H9 (cell line): ENCODE results near the gene GPC4. TPM values are rescaled to one million over a fixed set of nuclear protein-coding genes. Genes with fewer than 3 reads are reported as not detected.

Experiments
- DNase-seq: peaks from one replicate; pipeline ENCODE4 v3.0.0-alpha.2; 2017
- H2AFZ ChIP-seq: one replicate; pipeline ENCODE4 v1.6.1; 2013; ENCODE audit warnings: mild to moderate bottlenecking, low read length, control low read depth, moderate library complexity
- H2AK5ac ChIP-seq: 2 replicates; pipeline ENCODE4 v1.6.1; 2013; ENCODE audit warnings: low read length, control low read depth, mixed read lengths; ENCODE audit not compliant: insufficient read length
- H2BK120ac ChIP-seq: one replicate; pipeline ENCODE4 v1.6.1; 2013; ENCODE audit warnings: low read depth, mild to moderate bottlenecking, low read length, control low read depth, inconsistent platforms; ENCODE audit not compliant: poor library complexity, severe bottlenecking
- H2BK12ac ChIP-seq: 2 replicates; pipeline ENCODE4 v1.6.1; 2013; ENCODE audit warnings: low read length, control low read depth, mixed read lengths, low read depth; ENCODE audit not compliant: insufficient read length
- H2BK15ac ChIP-seq: 2 replicates; pipeline ENCODE4 v1.6.1; 2013; ENCODE audit warnings: low read depth, low read length, control low read depth
- H2BK20ac ChIP-seq: one replicate; pipeline ENCODE4 v1.6.1; 2013; ENCODE audit warnings: low read depth, mild to moderate bottlenecking, low read length, control low read depth, inconsistent platforms; ENCODE audit not compliant: poor library complexity, severe bottlenecking
- H2BK5ac ChIP-seq: 2 replicates; pipeline ENCODE4 v1.6.1; 2013; ENCODE audit warnings: low read length, control low read depth, mixed read lengths; ENCODE audit not compliant: insufficient read length
- H3K14ac ChIP-seq: 2 replicates; pipeline ENCODE4 v1.6.1; 2013; ENCODE audit warnings: low read length, control low read depth; ENCODE audit not compliant: insufficient read depth
- H3K18ac ChIP-seq: 2 replicates; pipeline ENCODE4 v1.6.1; 2013; ENCODE audit warnings: low read depth, mild to moderate bottlenecking, mixed read lengths, low read length, control low read depth; ENCODE audit not compliant: insufficient read length
- H3K23ac ChIP-seq: 2 replicates; pipeline ENCODE4 v1.6.1; 2013; ENCODE audit warnings: low read length, control low read depth, mixed read lengths, low read depth; ENCODE audit not compliant: insufficient read length
- H3K23me2 ChIP-seq: 2 replicates; pipeline ENCODE4 v1.6.1; 2013; ENCODE audit warnings: low read depth, mild to moderate bottlenecking, mixed read lengths, low read length, control low read depth; ENCODE audit not compliant: insufficient read length, poor library complexity, severe bottlenecking
- H3K27ac ChIP-seq: 2 replicates; pipeline ENCODE4 v1.5.1; 2013; ENCODE audit warnings: low read length, control low read depth, mixed read lengths, low read depth; ENCODE audit not compliant: insufficient read length
- H3K27me3 ChIP-seq: 2 replicates; pipeline ENCODE4 v1.6.1; 2013; ENCODE audit warnings: low read length, control low read depth, inconsistent platforms; ENCODE audit not compliant: insufficient read depth
- H3K4ac ChIP-seq: 2 replicates; pipeline ENCODE4 v1.6.1; 2013; ENCODE audit warnings: low read depth, mild to moderate bottlenecking, control low read depth, inconsistent platforms, low read length, moderate library complexity
- H3K4me1 ChIP-seq: 2 replicates; pipeline ENCODE4 v1.6.1; 2013; ENCODE audit warnings: low read length, control low read depth, inconsistent platforms; ENCODE audit not compliant: insufficient read depth
- H3K4me2 ChIP-seq: 2 replicates; pipeline ENCODE4 v1.6.1; 2013; ENCODE audit warnings: low read length, control low read depth, mixed read lengths; ENCODE audit not compliant: insufficient read length, insufficient read depth
- H3K56ac ChIP-seq: 2 replicates; pipeline ENCODE4 v1.6.1; 2013; ENCODE audit warnings: low read depth, mild to moderate bottlenecking, mixed read lengths, low read length, control low read depth; ENCODE audit not compliant: insufficient read length
- H3K79me1 ChIP-seq: 2 replicates; pipeline ENCODE4 v1.6.1; 2013; ENCODE audit warnings: low read depth, mild to moderate bottlenecking, moderate library complexity, low read length, control low read depth, inconsistent platforms; ENCODE audit not compliant: insufficient read depth, poor library complexity, severe bottlenecking
- H3K79me2 ChIP-seq: 2 replicates; pipeline ENCODE4 v1.6.1; 2013; ENCODE audit warnings: low read length, control low read depth, inconsistent platforms; ENCODE audit not compliant: insufficient read depth
- H3K9ac ChIP-seq: 2 replicates; pipeline ENCODE4 v1.6.1; 2013; ENCODE audit warnings: low read length, control low read depth, mixed read lengths; ENCODE audit not compliant: insufficient read length; ENCODE audit errors: extremely low read depth
- H3K9me3 ChIP-seq: one replicate; pipeline ENCODE4 v1.6.1; 2013; ENCODE audit warnings: low read depth, low read length, inconsistent platforms; ENCODE audit not compliant: control insufficient read depth
- H3T11ph ChIP-seq: one replicate; pipeline ENCODE4 v1.6.1; 2013; ENCODE audit warnings: mild to moderate bottlenecking, low read length, control low read depth, inconsistent platforms
- H4K20me1 ChIP-seq: one replicate; pipeline ENCODE4 v1.6.1; 2013; ENCODE audit not compliant: control insufficient read depth, insufficient read length, insufficient read depth
- H4K5ac ChIP-seq: 2 replicates; pipeline ENCODE4 v1.6.1; 2013; ENCODE audit warnings: low read depth, mild to moderate bottlenecking, mixed read lengths, low read length, control low read depth; ENCODE audit not compliant: insufficient read length
- H4K8ac ChIP-seq: replicated peaks from 2 replicates; pipeline ENCODE4 v1.6.1; 2013; ENCODE audit warnings: low read length, control low read depth, mixed read lengths, low read depth; ENCODE audit not compliant: insufficient read length
- H4K91ac ChIP-seq: 2 replicates; pipeline ENCODE4 v1.6.1; 2013; ENCODE audit warnings: low read depth, mild to moderate bottlenecking, moderate library complexity, mixed read lengths, low read length, control low read depth; ENCODE audit not compliant: insufficient read length
- H3K27ac Mint-ChIP-seq, 3 experiments: 2 replicates in 2 of 3; 3 replicates in 1 of 3; pipeline ENCODE4 v1.8.0; 2020 to 2021; ENCODE audit warnings: mixed read lengths in 3 of 3, mild to moderate bottlenecking in 1 of 3, moderate library complexity in 1 of 3
- H3K27me3 Mint-ChIP-seq: 2 replicates; pipeline ENCODE4 v1.8.0; 2021; ENCODE audit warnings: low read depth, mild to moderate bottlenecking, moderate library complexity, mixed read lengths
- H3K36me3 Mint-ChIP-seq, 3 experiments: 2 replicates in 2 of 3; 3 replicates in 1 of 3; pipeline ENCODE4 v1.8.0; 2020 to 2021; ENCODE audit warnings: low read depth in 3 of 3, mixed read lengths in 3 of 3; ENCODE audit not compliant: insufficient read depth in 1 of 3
- H3K4me1 Mint-ChIP-seq, 2 experiments: 2 replicates each; pipeline ENCODE4 v1.8.0; 2020; ENCODE audit warnings: mixed read lengths in 2 of 2
- H3K4me3 Mint-ChIP-seq, 2 experiments: 2 replicates in 1 of 2; 3 replicates in 1 of 2; pipeline ENCODE4 v1.8.0; 2020 to 2021; ENCODE audit warnings: mild to moderate bottlenecking in 2 of 2, mixed read lengths in 2 of 2, moderate library complexity in 1 of 2
- H3K9me3 Mint-ChIP-seq, 2 experiments: 2 replicates in 1 of 2; 3 replicates in 1 of 2; pipeline ENCODE4 v1.8.0; 2020; ENCODE audit warnings: mild to moderate bottlenecking in 2 of 2, mixed read lengths in 2 of 2, moderate library complexity in 1 of 2
- WGBS: extraction: QIAGEN DNeasy Blood & Tissue Kit; methylation state at CpG from one replicate; pipeline ENCODE4 v1.1.7; 2013; ENCODE audit warnings: missing lambda C conversion rate, low lambda C conversion rate, mixed read lengths; ENCODE audit not compliant: insufficient read length; ENCODE audit errors: extremely low coverage; 5-methylcytosine and 5-hydroxymethylcytosine counted together
- total RNA-seq: library from RNA; stranded (reverse); gene quantifications from 2 replicates; pipeline ENCODE4 v1.2.1, GENCODE V29; 2021
- TF ChIP-seq, protein P1 (sequence below): fragments of 200-600 bp; sonication (generic); conservative IDR thresholded peaks from 3 replicates; pipeline ENCODE4 v1.8.0; 2021; ENCODE audit warnings: antibody characterized with exemption, mild to moderate bottlenecking

Gene GPC4
- total RNA-seq, 1 experiment from 2014 or later: 416 TPM

DNA sequence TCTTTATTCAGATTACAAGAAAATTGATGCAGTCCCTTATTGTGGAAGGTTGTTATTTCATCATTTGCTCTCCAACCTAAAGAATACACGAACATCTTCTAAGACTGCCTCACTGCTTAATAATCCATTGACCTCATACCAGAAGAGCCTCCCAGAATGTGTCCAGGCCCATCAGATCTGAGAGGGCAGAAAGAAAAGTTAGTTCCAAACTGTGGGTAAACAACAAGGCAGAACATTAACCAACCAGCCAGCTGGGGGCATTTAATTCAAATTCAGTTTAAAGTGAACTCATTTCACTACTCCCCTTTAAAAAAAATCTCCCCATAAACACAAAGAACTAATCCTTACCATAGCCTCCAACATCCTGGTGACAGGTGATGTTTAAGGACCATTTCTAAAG is 13.8 kb downstream of the GPC4 start:
- no peak overlapping the region for H2BK5ac ChIP-seq
- H2BK20ac ChIP-seq: no peak overlapping the region
- peak overlapping the region in 1 of 3 experiments; percentile 61; a peak in 2 of 7 replicates for H3K27ac Mint-ChIP-seq
- H3K4me3 Mint-ChIP-seq: no peak overlapping the region
- H3K79me1 ChIP-seq: peaks cover 2% of the 10 kb centered on the region
- H2BK15ac ChIP-seq: no peak overlapping the region
- no peak overlapping the region for H4K8ac ChIP-seq
- WGBS: no CpG with 5 or more reads among the region's 1 CpG
- no peak overlapping the region for H2AK5ac ChIP-seq
- H4K91ac ChIP-seq: no peak overlapping the region
- no peak overlapping the region for H3K27ac ChIP-seq
- DNase-seq: no peak
- no peaks in the 10 kb centered on the region for H3K23me2 ChIP-seq
- no peaks in the 10 kb centered on the region for H4K20me1 ChIP-seq
- no peak overlapping the region for H4K5ac ChIP-seq
- H3T11ph ChIP-seq: no peak overlapping the region
- H3K18ac ChIP-seq: no peak overlapping the region
- peaks cover 86% of the 10 kb centered on the region for H3K79me2 ChIP-seq
- no peak overlapping the region for H2BK12ac ChIP-seq
- TF ChIP-seq, protein P1, sequence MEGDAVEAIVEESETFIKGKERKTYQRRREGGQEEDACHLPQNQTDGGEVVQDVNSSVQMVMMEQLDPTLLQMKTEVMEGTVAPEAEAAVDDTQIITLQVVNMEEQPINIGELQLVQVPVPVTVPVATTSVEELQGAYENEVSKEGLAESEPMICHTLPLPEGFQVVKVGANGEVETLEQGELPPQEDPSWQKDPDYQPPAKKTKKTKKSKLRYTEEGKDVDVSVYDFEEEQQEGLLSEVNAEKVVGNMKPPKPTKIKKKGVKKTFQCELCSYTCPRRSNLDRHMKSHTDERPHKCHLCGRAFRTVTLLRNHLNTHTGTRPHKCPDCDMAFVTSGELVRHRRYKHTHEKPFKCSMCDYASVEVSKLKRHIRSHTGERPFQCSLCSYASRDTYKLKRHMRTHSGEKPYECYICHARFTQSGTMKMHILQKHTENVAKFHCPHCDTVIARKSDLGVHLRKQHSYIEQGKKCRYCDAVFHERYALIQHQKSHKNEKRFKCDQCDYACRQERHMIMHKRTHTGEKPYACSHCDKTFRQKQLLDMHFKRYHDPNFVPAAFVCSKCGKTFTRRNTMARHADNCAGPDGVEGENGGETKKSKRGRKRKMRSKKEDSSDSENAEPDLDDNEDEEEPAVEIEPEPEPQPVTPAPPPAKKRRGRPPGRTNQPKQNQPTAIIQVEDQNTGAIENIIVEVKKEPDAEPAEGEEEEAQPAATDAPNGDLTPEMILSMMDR: no peak
- H3K56ac ChIP-seq: no peak overlapping the region
- no peaks in the 10 kb centered on the region; the same call in 1 of the 2 replicates for H3K27me3 Mint-ChIP-seq
- H3K27me3 ChIP-seq: no peaks in the 10 kb centered on the region
- no peaks in the 10 kb centered on the region for H3K9me3 Mint-ChIP-seq
- peaks cover 44 to 76% (median 62%) of the 10 kb centered on the region in 3 experiments for H3K36me3 Mint-ChIP-seq
- H3K9me3 ChIP-seq: no peaks in the 10 kb centered on the region
- no peak overlapping the region for H3K23ac ChIP-seq
- no peak overlapping the region for H3K4ac ChIP-seq
- no peak overlapping the region for H2AFZ ChIP-seq
- H3K4me2 ChIP-seq: no peak overlapping the region
- no peak overlapping the region for H3K9ac ChIP-seq
- H3K4me1 ChIP-seq: peaks cover 9% of the 10 kb centered on the region; the same call in 1 of the 2 replicates
- H2BK120ac ChIP-seq: no peak overlapping the region
- H3K14ac ChIP-seq: no peak overlapping the region
- H3K4me1 Mint-ChIP-seq: peaks cover 48 to 54% of the 10 kb centered on the region in 2 experiments
